Muscle layer of colon (tissue), 2 donors: ENCODE results near the gene SH3BGRL3.
"Not testable (repeated sequence)": the region's sequence is repeated elsewhere in the genome, so short reads cannot be mapped to it uniquely, and the experiment has no call there.

Experiments
- H3K27ac ChIP-seq: one replicate; pipeline ENCODE4 v1.7.0; 2013; ENCODE audit warnings: low read depth, mild to moderate bottlenecking, low read length, moderate library complexity
- H3K27me3 ChIP-seq, 2 donors: one replicate each; pipeline ENCODE4 v1.7.0; 2013; ENCODE audit warnings: low read length in 2 of 2, mild to moderate bottlenecking in 2 of 2; ENCODE audit not compliant: insufficient read depth in 2 of 2, control insufficient read depth in 1 of 2
- H3K36me3 ChIP-seq: one replicate; pipeline ENCODE4 v1.7.0; 2013; ENCODE audit warnings: mild to moderate bottlenecking, low read length; ENCODE audit not compliant: insufficient read depth
- H3K4me1 ChIP-seq: one replicate; pipeline ENCODE4 v1.7.0; 2013; ENCODE audit warnings: mild to moderate bottlenecking, low read length; ENCODE audit not compliant: insufficient read depth
- H3K4me3 ChIP-seq, 2 donors: one replicate each; pipeline ENCODE4 v1.7.0; 2013; ENCODE audit warnings: low read length in 2 of 2, low read depth in 1 of 2, mild to moderate bottlenecking in 1 of 2, moderate library complexity in 1 of 2
- H3K9ac ChIP-seq: one replicate; pipeline ENCODE4 v1.7.0; 2013; ENCODE audit warnings: low read length
- H3K9me3 ChIP-seq: one replicate; pipeline ENCODE4 v1.7.0; 2013; ENCODE audit warnings: mild to moderate bottlenecking, low read length
- donor health status: abdominal sarcoma.
- donor health status: Adenocarcinoma of cecum.

The SH3BGRL3 gene

DNA sequence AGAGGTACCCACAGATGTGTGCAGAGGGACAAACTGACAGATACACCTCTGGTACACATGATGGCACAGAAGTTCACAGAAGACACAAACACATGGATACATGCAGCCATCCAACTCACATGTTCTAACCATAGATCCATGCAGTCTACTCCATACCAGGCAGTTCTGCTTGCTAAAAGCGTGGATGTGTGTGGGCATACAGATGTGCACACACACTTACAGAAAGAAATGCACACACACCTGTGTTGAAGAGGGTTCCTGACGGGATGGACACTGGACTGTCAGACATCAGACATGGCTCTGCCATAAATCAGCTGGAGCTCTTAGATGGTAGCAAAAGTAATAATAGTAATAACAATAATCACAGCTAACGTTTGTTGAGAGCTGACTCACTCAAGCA lies 44.7 kb downstream of the SH3BGRL3 start:
- Histone ChIP-seq H3K27ac (no peak overlapping the region), H3K4me3 (no peak overlapping the region), H3K9ac (no peak overlapping the region), H3K27me3 (peaks cover 0 to 9% of the 10 kb centered on the region in 2 donors), H3K9me3 (no peaks in the 10 kb centered on the region), H3K4me1 (peaks cover 6% of the 10 kb centered on the region), H3K36me3 (no peaks in the 10 kb centered on the region)

DNA sequence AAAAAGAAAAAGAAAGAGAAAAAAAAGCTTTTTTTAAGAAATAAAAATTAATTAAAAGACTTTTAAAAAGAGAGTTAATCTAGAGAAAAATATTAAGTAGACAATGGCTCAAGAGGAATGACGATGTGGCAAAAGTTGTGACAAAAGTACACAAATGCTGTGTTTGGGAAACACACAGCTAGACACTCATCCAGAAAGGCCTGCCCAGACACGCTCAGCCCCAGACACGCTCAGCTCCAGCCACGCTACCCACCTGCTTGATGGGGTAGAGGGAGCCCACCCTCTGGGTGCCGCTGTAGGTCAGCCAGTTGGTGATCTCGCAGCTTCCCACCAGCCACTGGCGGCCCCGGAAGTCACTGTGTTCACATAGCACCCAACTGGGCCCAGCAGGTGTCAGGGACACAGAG lies 48.1 kb downstream of the SH3BGRL3 start:
- Histone ChIP-seq H3K36me3 (no peaks in the 10 kb centered on the region), H3K9me3 (no peaks in the 10 kb centered on the region), H3K27me3 (peaks cover 12 to 13% of the 10 kb centered on the region in 2 donors), H3K4me1 (no peaks in the 10 kb centered on the region), H3K9ac (no peak overlapping the region), H3K4me3 (no peak overlapping the region), H3K27ac (no peak overlapping the region)

DNA sequence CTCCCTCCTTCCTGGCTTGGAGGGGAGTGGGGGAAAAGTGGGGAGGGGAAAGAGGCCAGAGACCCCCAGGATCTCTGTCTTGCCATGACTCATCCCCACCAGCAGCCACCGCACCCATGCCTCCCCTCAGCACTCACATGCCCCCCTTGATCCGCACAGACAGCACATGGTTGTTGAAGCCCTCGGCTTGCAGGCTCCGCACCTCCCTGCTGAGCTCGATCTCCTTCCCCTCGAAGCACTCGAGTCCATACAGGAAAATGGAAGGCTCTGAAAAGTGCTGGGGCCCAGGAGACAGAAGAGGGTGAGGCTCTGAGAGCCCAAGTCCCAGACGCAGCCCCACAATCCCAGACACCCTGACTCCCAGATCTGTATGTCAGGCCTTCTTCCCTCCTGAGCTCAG lies 48.7 kb downstream of the SH3BGRL3 start:
- H3K36me3 ChIP-seq, result no peaks in the 10 kb centered on the region
- peaks cover 12 to 19% of the 10 kb centered on the region in 2 donors for H3K27me3 ChIP-seq
- H3K9me3 ChIP-seq, result no peaks in the 10 kb centered on the region
- H3K4me1 ChIP-seq, result no peaks in the 10 kb centered on the region
- H3K27ac ChIP-seq, result no peak overlapping the region
- H3K4me3 ChIP-seq, result no peak overlapping the region
- H3K9ac ChIP-seq, result no peak overlapping the region

DNA sequence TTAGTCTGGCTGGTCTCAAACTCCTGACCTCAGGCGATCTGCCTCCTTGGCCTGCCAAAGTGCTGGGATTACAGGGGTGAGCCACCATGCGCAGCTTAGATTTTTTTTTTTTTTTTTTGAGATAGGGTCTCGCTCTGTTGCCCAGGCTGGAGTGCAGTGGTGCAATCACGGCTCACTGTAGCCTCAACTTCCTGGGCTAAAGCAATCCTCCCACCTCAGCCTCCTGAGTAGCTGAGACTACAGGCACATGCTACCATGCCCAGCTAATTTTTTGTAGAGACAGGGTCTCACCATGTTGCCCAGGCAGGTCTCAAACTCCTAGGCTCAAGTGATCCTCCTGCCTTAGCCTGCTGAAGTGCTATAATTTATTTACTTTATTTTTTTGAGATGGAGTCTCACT lies 49.5 kb downstream of the SH3BGRL3 start:
- not testable (repeated sequence) for H3K4me3 ChIP-seq, H3K4me1 ChIP-seq, H3K36me3 ChIP-seq, H3K9ac ChIP-seq, H3K9me3 ChIP-seq, H3K27ac ChIP-seq
- H3K27me3 ChIP-seq, result peaks cover 12 to 27% of the 10 kb centered on the region in 2 donors

DNA sequence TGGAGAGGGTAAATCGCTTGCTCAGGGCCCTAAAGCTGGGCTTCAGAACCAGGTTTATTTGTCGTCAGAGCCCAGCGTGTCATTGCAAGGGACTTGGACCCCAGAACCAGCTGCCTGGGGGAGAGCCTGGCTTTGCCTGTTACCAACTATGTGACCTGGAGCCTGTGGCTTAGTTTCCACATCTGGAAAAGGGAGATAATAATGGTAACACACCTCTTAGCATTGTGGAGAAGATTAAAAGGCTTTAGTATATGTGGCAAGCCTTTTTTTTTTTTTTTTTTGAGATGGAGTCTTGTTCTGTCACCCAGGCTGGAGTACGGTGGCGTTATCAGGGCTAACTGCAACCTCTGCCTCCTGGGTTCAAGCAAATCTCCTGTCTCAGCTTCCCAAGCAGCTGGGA lies 50.4 kb downstream of the SH3BGRL3 start:
- no peak overlapping the region for H3K9ac ChIP-seq
- H3K27ac ChIP-seq, result no peak overlapping the region
- peaks cover 19 to 36% of the 10 kb centered on the region in 2 donors for H3K27me3 ChIP-seq
- H3K9me3 ChIP-seq, result no peaks in the 10 kb centered on the region
- H3K36me3 ChIP-seq, result no peaks in the 10 kb centered on the region
- no peak overlapping the region for H3K4me3 ChIP-seq
- H3K4me1 ChIP-seq, result no peaks in the 10 kb centered on the region
